SK-N-SH (cell line): Measurements from ENCODE around the gene MTHFD2L. TPM values are rescaled to one million over a fixed set of nuclear protein-coding genes. Genes with fewer than 3 reads are reported as not detected.

Source experiments
- CTCF ChIA-PET: fragments of 300-600, 350-600 bp; formaldehyde crosslinking; extraction: SDS; loops from one replicate; lab custom pipeline; 2021; lab: Yijun Ruan, JAX
- POLR2A ChIA-PET: fragments of 350-600 bp; sonication (Branson Sonifier 250); formaldehyde crosslinking; extraction: SDS; loops from one replicate; lab custom pipeline; 2020; ENCODE audit warnings: antibody characterized with exemption, inconsistent platforms; lab: Yijun Ruan, JAX
- DNase-seq: peaks from one replicate; pipeline ENCODE4 v3.0.0; 2012
- H2AFZ ChIP-seq: fragments of 200-600 bp; sonication (generic); 2 replicates; pipeline ENCODE4 v1.8.1; 2016; ENCODE audit warnings: antibody characterized with exemption, mild to moderate bottlenecking, low read depth
- H3F3A ChIP-seq: fragments of 200-600 bp; sonication (generic); replicated peaks from 2 replicates; pipeline ENCODE3; 2016; ENCODE audit warnings: antibody characterized with exemption, mild to moderate bottlenecking; ENCODE audit not compliant: insufficient read depth
- H3K27ac ChIP-seq, 2 experiments: fragments of 200-500 bp in 1 of 2; fragments of 200-600 bp in 1 of 2; sonication (Bioruptor generic) in 1 of 2; sonication (generic), shearing (Covaris generic) in 1 of 2; 2 replicates each; pipeline versions ENCODE4 v1.5.1 to v1.6.1; 2014 to 2016; ENCODE audit warnings: low read depth in 2 of 2, inconsistent platforms in 1 of 2, low read length in 1 of 2, mild to moderate bottlenecking in 1 of 2, mixed read lengths in 1 of 2
- H3K27me3 ChIP-seq: fragments of 200-600 bp; sonication (generic), shearing (Covaris generic); 2 replicates; pipeline ENCODE4 v1.6.1; 2016; ENCODE audit warnings: mixed run types; ENCODE audit not compliant: insufficient read depth
- H3K36me3 ChIP-seq, 2 experiments: fragments of 200-500 bp in 1 of 2; fragments of 200-600 bp in 1 of 2; sonication (Bioruptor generic) in 1 of 2; sonication (generic) in 1 of 2; replicated peaks in 1 of 2; 2 replicates each; pipeline versions ENCODE3 to v1.5.1; 2014 to 2016; ENCODE audit warnings: low read length in 1 of 2, mild to moderate bottlenecking in 1 of 2; ENCODE audit not compliant: insufficient read depth in 2 of 2, control insufficient read depth in 1 of 2
- H3K4me1 ChIP-seq, 2 experiments: fragments of 200-500 bp in 1 of 2; fragments of 200-600 bp in 1 of 2; sonication (Bioruptor generic) in 1 of 2; sonication (generic), shearing (Covaris generic) in 1 of 2; 2 replicates each; pipeline versions ENCODE4 v1.5.1 to v1.6.1; 2014 to 2016; ENCODE audit warnings: low read depth in 1 of 2, low read length in 1 of 2, mixed run types in 1 of 2; ENCODE audit not compliant: insufficient read depth in 2 of 2, control insufficient read depth in 1 of 2
- H3K4me2 ChIP-seq: fragments of 200-600 bp; sonication (generic), shearing (Covaris generic); 2 replicates; pipeline ENCODE4 v1.6.1; 2017; ENCODE audit warnings: mixed run types
- H3K4me3 ChIP-seq, 2 experiments: fragments of 200-500 bp in 1 of 2; fragments of 200-600 bp in 1 of 2; sonication (Bioruptor generic) in 1 of 2; sonication (generic), shearing (Covaris generic) in 1 of 2; 2 replicates each; pipeline versions ENCODE4 v1.5.1 to v1.8.1; 2014 to 2016; ENCODE audit warnings: low read depth in 2 of 2, inconsistent platforms in 1 of 2, low read length in 1 of 2, mild to moderate bottlenecking in 1 of 2, mixed read lengths in 1 of 2, moderate library complexity in 1 of 2
- H3K79me2 ChIP-seq: fragments of 200-600 bp; sonication (generic); 2 replicates; pipeline ENCODE4 v1.8.1; 2017; ENCODE audit warnings: mild to moderate bottlenecking; ENCODE audit not compliant: insufficient read depth
- H3K9ac ChIP-seq: fragments of 200-600 bp; sonication (generic); 2 replicates; pipeline ENCODE4 v1.6.1; 2017; ENCODE audit warnings: mixed run types
- H3K9me2 ChIP-seq: fragments of 200-600 bp; sonication (generic); 2 replicates; pipeline ENCODE4 v1.6.1; 2017; ENCODE audit warnings: mixed run types
- H3K9me3 ChIP-seq: fragments of 200-600 bp; sonication (generic); 2 replicates; pipeline ENCODE4 v1.6.1; 2017; ENCODE audit warnings: mixed run types, mild to moderate bottlenecking, moderate library complexity
- H4K20me1 ChIP-seq: fragments of 200-600 bp; sonication (generic); 2 replicates; pipeline ENCODE4 v1.6.1; 2017; ENCODE audit warnings: mild to moderate bottlenecking, mixed run types; ENCODE audit not compliant: insufficient read depth
- CTCF ChIP-seq: fragments of 200-600 bp; sonication (generic); IDR thresholded peaks from 2 replicates; pipeline ENCODE4 v1.6.1; 2017; ENCODE audit warnings: antibody characterized with exemption, mild to moderate bottlenecking, moderate library complexity
- ELF1 ChIP-seq: IDR thresholded peaks from 2 replicates; pipeline ENCODE4 v1.4.0; 2012
- FOSL2 ChIP-seq: IDR thresholded peaks from 2 replicates; pipeline ENCODE4 v1.4.0; 2012; ENCODE audit warnings: low read depth, mild to moderate bottlenecking, moderate library complexity, borderline replicate concordance
- FOXJ3 ChIP-seq: sonication (generic); formaldehyde crosslinking; IDR thresholded peaks from 2 replicates; pipeline ENCODE4 v1.5.1; 2020; ENCODE audit warnings: mild to moderate bottlenecking, missing genetic modification reagents
- FOXM1 ChIP-seq: IDR thresholded peaks from 2 replicates; pipeline ENCODE4 v1.4.0; 2012; ENCODE audit warnings: low read depth, mild to moderate bottlenecking
- GABPA ChIP-seq: IDR thresholded peaks from 2 replicates; pipeline ENCODE4 v1.4.0; 2012; ENCODE audit warnings: low read depth, mild to moderate bottlenecking
- GATA2 ChIP-seq: sonication (generic); formaldehyde crosslinking; IDR thresholded peaks from 2 replicates; pipeline ENCODE4 v1.5.0; 2020; ENCODE audit warnings: mild to moderate bottlenecking, missing genetic modification reagents
- MEF2A ChIP-seq: IDR thresholded peaks from 2 replicates; pipeline ENCODE4 v1.4.0; 2012; ENCODE audit warnings: low read depth, borderline replicate concordance
- MXI1 ChIP-seq: IDR thresholded peaks from 2 replicates; pipeline ENCODE4 v1.6.1; 2012; ENCODE audit warnings: mild to moderate bottlenecking, low read depth, low read length, improper control_type of control experiment
- NFIC ChIP-seq: IDR thresholded peaks from 2 replicates; pipeline ENCODE4 v1.4.0; 2012; ENCODE audit warnings: borderline replicate concordance
- NRF1 ChIP-seq: IDR thresholded peaks from 2 replicates; pipeline ENCODE4 v1.6.1; 2012; ENCODE audit warnings: low read depth, mild to moderate bottlenecking, low read length
- PBX3 ChIP-seq: IDR thresholded peaks from 2 replicates; pipeline ENCODE4; 2012
- POLR2AphosphoS5 ChIP-seq: IDR thresholded peaks from 2 replicates; pipeline ENCODE4 v1.6.1; 2012; ENCODE audit warnings: low read depth, low read length
- RAD21 ChIP-seq: IDR thresholded peaks from 2 replicates; pipeline ENCODE4 v1.6.1; 2012; ENCODE audit warnings: mild to moderate bottlenecking, low read length
- RCOR1 ChIP-seq: fragments of 150-350 bp; IDR thresholded peaks from 2 replicates; pipeline ENCODE4 v1.6.1; 2017; ENCODE audit warnings: antibody characterized with exemption, low read length
- REST ChIP-seq: IDR thresholded peaks from 2 replicates; pipeline ENCODE4 v1.6.1; 2012; ENCODE audit warnings: mild to moderate bottlenecking, low read depth, low read length, moderate library complexity
- RFX5 ChIP-seq: IDR thresholded peaks from 2 replicates; pipeline ENCODE4 v1.6.1; 2012; ENCODE audit warnings: mild to moderate bottlenecking, improper control_type of control experiment, low read length
- SIN3A ChIP-seq: IDR thresholded peaks from 2 replicates; pipeline ENCODE4 v1.6.1; 2012; ENCODE audit warnings: low read depth, mild to moderate bottlenecking, low read length, moderate library complexity, borderline replicate concordance
- SMC3 ChIP-seq: IDR thresholded peaks from 2 replicates; pipeline ENCODE4 v1.6.1; 2012; ENCODE audit warnings: low read depth, low read length, improper control_type of control experiment
- TAF1 ChIP-seq: IDR thresholded peaks from 2 replicates; pipeline ENCODE4 v1.6.1; 2012; ENCODE audit warnings: low read depth, mild to moderate bottlenecking, low read length, moderate library complexity, borderline replicate concordance
- TCF12 ChIP-seq: IDR thresholded peaks from 2 replicates; pipeline ENCODE4 v1.4.0; 2012
- USF1 ChIP-seq: IDR thresholded peaks from 2 replicates; pipeline ENCODE4 v1.4.0; 2012; ENCODE audit warnings: low read depth, borderline replicate concordance
- USF2 ChIP-seq: fragments of 150-350 bp; IDR thresholded peaks from 2 replicates; pipeline ENCODE4 v1.6.1; 2017; ENCODE audit warnings: antibody characterized with exemption, low read length, low read depth, borderline replicate concordance
- WGBS: methylation state at CpG from one replicate; pipeline ENCODE4 v1.1.6; 2017; ENCODE audit warnings: low lambda C conversion rate; 5-methylcytosine and 5-hydroxymethylcytosine counted together
- polyA plus RNA-seq, 3 experiments: library from polyadenylated mRNA; depleted of rRNA; stranded (reverse); fragments of >200 nt; gene quantifications; 2 replicates each; pipeline ENCODE4 v1.2.3, GENCODE V29; 2012

The MTHFD2L gene
- 4.8 and 8.2 TPM in 2 replicates for polyA plus RNA-seq (2012; rRNA removed)
- polyA plus RNA-seq (2012; cell fraction: cytosol; rRNA removed): 5.9 and 8.4 TPM in 2 replicates
- 4.2 and 11.6 TPM in 2 replicates for polyA plus RNA-seq (2012; cell fraction: nucleus; rRNA removed)

GRCh38 chr4:74157561-74158465 is at the start of gene MTHFD2L:
MTHFD2L (plus strand) TSS chr4:74158118; CDS start chr4:74158139, 21 bp downstream.
- ChIA-PET CTCF (interaction anchor here (2.0 kb wide), 1 partner anchor 23 kb away, joined by 6 read pairs; no protein-coding TSS in a partner anchor), POLR2A (no interaction called here)
- Histone ChIP-seq H3K9me3 (no peaks in the 10 kb centered on the region), H3K36me3 (peaks cover 14 to 27% of the 10 kb centered on the region in 2 experiments), H4K20me1 (no peaks in the 10 kb centered on the region), H3F3A (peaks cover 8% of the 10 kb centered on the region), H3K9ac (peak within 1 kb of the TSS; percentile 80), H3K9me2 (no peaks in the 10 kb centered on the region; the same call in 1 of the 2 replicates), H3K79me2 (peaks cover 18% of the 10 kb centered on the region), H3K4me1 (peaks cover 5 to 7% of the 10 kb centered on the region in 2 experiments; a peak in 3 of 4 replicates), H3K27ac (peak within 1 kb of the TSS; percentile 91 to 95), H3K4me3 (peak within 1 kb of the TSS; percentile 70 to 90), H3K27me3 (no peaks in the 10 kb centered on the region), H3K4me2 (peak within 1 kb of the TSS; percentile 75), H2AFZ (peak within 1 kb of the TSS; percentile 94)
- peak; percentile 98 for DNase-seq
- 0% methylated on average over 7 of the region's 78 CpGs for WGBS
- TF ChIP-seq TCF12 (no peak), GATA2 (CRISPR knock-in tag) (no peak), FOSL2 (no peak), FOXJ3 (CRISPR knock-in tag) (no peak), REST (peak; percentile 24; the same call in 1 of the 2 replicates), NRF1 (0 out of 2 replicates have a peak, but pooled peaks have one; percentile 9), ELF1 (peak; percentile 72), CTCF (no peak), POLR2AphosphoS5 (peak; percentile 85), TAF1 (peak; percentile 79), RCOR1 (no peak), PBX3 (peak; percentile 53), FOXM1 (no peak), RFX5 (0 out of 2 replicates have a peak, but pooled peaks have one; percentile 35), MXI1 (peak; percentile 71), NFIC (peak; percentile 67), RAD21 (no peak), SIN3A (peak; percentile 43; the same call in 1 of the 2 replicates), USF1 (no peak), MEF2A (0 out of 2 replicates have a peak, but pooled peaks have one; percentile 30), GABPA (peak; percentile 79), USF2 (no peak), SMC3 (no peak)
